Measurements from ENCODE around the gene IGHMBP2.

DNA sequence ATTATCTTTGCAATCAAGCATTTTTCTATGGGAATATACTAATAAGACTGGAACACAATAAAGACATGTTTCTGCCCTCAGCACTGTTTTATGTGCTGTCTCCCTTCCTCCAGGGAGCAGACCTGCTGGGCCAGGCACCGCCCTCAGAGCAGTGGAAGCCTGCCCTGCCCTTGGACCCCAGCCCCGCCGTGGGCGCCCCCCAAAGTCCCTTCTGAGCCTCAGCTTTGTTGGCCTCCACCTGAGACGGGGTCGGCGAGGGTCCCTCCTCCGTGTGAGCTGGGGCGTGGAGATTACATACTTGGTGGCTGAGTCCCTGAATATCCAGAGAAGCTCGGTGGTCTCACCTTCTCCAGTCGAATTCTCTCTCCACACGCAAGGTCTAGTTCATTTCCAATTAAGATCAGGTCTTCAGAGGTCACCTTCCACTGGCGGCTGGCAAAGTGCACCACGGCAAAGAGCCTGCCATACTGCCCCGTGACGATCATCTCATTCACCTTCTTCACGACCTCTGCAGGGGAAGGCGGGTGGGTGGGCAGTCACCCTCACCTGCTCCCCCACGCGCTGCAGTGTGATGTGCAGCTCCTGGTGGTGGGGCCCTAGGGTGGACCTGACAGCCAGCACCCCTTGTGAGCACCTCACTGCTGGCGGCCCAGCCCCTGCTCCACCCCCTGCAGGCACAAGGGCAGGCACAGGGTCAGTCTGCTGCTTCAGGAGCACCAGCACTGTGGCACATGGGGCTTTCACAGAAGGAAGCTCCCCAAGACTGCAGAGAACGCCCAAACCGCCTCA lies 7.3 kb upstream of the IGHMBP2 start:
- no peak for TF ChIP-seq POLR2A (IDR thresholded peaks at IDR 0.05)
- TF ChIP-seq, protein P1, sequence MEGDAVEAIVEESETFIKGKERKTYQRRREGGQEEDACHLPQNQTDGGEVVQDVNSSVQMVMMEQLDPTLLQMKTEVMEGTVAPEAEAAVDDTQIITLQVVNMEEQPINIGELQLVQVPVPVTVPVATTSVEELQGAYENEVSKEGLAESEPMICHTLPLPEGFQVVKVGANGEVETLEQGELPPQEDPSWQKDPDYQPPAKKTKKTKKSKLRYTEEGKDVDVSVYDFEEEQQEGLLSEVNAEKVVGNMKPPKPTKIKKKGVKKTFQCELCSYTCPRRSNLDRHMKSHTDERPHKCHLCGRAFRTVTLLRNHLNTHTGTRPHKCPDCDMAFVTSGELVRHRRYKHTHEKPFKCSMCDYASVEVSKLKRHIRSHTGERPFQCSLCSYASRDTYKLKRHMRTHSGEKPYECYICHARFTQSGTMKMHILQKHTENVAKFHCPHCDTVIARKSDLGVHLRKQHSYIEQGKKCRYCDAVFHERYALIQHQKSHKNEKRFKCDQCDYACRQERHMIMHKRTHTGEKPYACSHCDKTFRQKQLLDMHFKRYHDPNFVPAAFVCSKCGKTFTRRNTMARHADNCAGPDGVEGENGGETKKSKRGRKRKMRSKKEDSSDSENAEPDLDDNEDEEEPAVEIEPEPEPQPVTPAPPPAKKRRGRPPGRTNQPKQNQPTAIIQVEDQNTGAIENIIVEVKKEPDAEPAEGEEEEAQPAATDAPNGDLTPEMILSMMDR (IDR thresholded peaks at IDR 0.05): no peak
